ENCODE data around the gene SFXN3. TPM values are rescaled to one million over a fixed set of nuclear protein-coding genes. Genes with fewer than 3 reads are reported as not detected.

The SFXN3 gene
- total and polyA plus RNA-seq, 10 of the 15 experiments (the other 5 are each of a cell fraction or from before 2014, with no cell fraction given): 0.05 to 11.3 (median 1.2) TPM

DNA sequence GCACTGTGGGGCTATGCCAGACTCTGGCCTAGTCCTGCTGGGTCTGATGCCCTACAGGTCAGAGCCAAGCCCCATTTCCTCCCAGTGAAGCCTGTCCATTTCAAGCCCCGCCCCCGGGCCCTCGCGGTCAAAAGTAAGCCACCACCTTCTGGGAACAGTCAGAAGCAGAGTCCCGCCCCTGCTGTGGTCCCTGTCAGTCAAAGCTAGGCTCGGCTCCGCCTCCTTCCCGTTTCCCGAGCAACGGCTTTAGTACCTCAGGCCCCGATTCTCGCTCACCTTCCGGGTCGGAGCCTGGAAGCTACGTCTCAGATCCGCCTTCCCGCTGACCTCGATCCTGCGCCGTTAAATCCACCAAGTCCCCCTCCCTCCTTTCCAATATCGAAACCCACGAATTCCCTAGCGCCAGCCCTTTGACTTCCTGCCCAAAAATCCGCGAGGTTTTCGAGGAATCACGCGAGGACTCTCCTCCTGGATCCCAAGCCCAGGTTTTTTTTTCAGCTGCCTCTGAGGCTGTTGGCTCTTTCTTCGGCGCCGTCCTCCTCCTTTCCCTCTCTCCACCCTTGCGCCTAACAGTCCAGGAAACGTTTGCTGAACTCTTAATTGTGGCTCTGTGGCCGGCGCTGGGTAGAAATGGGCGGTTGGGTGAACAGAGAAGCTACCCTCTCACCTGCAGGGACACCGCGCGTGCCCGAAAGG is 11.8 kb downstream of the SFXN3 start:
- TSS peak; percentile 91 for BruUV-seq (replicated peaks)
- intact Hi-C loops (cut with micrococcal nuclease; ENCODE audit: unreplicated experiment): no loop called here
- WGBS (ENCODE audit: insufficient coverage, insufficient replicate concordance, low lambda C conversion rate, missing lambda C conversion rate): 6% methylated on average over 40 of the region's 40 CpGs
- TF ChIP-seq MXI1 (IDR thresholded peaks at IDR 0.05; ENCODE audit: low read depth, low read length) (peak; percentile 65), RUNX3 (IDR thresholded peaks at IDR 0.05; ENCODE audit: low read length) (peak; percentile 50), SMC3 (IDR thresholded peaks at IDR 0.05; ENCODE audit: borderline replicate concordance, low read length) (no peak), JUNB (IDR thresholded peaks at IDR 0.05) (0 out of 2 replicates have a peak, but pooled peaks have one; percentile 37), MEF2B (IDR thresholded peaks at IDR 0.05; ENCODE audit: partially characterized antibody, poor library complexity, severe bottlenecking) (peak; percentile 30), JUND (IDR thresholded peaks at IDR 0.05; ENCODE audit: low read depth, low read length) (no peak; the same call in 1 of the 2 replicates), NR2C1 (IDR thresholded peaks at IDR 0.05) (peak; percentile 20; the same call in 1 of the 2 replicates), STAT1 (conservative IDR thresholded peaks at IDR 0.05) (0 out of 2 replicates have a peak, but pooled peaks have one; percentile 21), IRF4 (IDR thresholded peaks at IDR 0.05; ENCODE audit: low read depth, low read length) (0 out of 2 replicates have a peak, but pooled peaks have one; percentile 23)
- TF ChIP-seq, protein P1, sequence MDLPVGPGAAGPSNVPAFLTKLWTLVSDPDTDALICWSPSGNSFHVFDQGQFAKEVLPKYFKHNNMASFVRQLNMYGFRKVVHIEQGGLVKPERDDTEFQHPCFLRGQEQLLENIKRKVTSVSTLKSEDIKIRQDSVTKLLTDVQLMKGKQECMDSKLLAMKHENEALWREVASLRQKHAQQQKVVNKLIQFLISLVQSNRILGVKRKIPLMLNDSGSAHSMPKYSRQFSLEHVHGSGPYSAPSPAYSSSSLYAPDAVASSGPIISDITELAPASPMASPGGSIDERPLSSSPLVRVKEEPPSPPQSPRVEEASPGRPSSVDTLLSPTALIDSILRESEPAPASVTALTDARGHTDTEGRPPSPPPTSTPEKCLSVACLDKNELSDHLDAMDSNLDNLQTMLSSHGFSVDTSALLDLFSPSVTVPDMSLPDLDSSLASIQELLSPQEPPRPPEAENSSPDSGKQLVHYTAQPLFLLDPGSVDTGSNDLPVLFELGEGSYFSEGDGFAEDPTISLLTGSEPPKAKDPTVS (IDR thresholded peaks at IDR 0.05; ENCODE audit: low read depth, low read length): no peak
- TF ChIP-seq, protein P2, sequence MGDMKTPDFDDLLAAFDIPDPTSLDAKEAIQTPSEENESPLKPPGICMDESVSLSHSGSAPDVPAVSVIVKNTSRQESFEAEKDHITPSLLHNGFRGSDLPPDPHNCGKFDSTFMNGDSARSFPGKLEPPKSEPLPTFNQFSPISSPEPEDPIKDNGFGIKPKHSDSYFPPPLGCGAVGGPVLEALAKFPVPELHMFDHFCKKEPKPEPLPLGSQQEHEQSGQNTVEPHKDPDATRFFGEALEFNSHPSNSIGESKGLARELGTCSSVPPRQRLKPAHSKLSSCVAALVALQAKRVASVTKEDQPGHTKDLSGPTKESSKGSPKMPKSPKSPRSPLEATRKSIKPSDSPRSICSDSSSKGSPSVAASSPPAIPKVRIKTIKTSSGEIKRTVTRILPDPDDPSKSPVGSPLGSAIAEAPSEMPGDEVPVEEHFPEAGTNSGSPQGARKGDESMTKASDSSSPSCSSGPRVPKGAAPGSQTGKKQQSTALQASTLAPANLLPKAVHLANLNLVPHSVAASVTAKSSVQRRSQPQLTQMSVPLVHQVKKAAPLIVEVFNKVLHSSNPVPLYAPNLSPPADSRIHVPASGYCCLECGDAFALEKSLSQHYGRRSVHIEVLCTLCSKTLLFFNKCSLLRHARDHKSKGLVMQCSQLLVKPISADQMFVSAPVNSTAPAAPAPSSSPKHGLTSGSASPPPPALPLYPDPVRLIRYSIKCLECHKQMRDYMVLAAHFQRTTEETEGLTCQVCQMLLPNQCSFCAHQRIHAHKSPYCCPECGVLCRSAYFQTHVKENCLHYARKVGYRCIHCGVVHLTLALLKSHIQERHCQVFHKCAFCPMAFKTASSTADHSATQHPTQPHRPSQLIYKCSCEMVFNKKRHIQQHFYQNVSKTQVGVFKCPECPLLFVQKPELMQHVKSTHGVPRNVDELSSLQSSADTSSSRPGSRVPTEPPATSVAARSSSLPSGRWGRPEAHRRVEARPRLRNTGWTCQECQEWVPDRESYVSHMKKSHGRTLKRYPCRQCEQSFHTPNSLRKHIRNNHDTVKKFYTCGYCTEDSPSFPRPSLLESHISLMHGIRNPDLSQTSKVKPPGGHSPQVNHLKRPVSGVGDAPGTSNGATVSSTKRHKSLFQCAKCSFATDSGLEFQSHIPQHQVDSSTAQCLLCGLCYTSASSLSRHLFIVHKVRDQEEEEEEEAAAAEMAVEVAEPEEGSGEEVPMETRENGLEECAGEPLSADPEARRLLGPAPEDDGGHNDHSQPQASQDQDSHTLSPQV (IDR thresholded peaks at IDR 0.05): no peak
- TF ChIP-seq, protein P3, sequence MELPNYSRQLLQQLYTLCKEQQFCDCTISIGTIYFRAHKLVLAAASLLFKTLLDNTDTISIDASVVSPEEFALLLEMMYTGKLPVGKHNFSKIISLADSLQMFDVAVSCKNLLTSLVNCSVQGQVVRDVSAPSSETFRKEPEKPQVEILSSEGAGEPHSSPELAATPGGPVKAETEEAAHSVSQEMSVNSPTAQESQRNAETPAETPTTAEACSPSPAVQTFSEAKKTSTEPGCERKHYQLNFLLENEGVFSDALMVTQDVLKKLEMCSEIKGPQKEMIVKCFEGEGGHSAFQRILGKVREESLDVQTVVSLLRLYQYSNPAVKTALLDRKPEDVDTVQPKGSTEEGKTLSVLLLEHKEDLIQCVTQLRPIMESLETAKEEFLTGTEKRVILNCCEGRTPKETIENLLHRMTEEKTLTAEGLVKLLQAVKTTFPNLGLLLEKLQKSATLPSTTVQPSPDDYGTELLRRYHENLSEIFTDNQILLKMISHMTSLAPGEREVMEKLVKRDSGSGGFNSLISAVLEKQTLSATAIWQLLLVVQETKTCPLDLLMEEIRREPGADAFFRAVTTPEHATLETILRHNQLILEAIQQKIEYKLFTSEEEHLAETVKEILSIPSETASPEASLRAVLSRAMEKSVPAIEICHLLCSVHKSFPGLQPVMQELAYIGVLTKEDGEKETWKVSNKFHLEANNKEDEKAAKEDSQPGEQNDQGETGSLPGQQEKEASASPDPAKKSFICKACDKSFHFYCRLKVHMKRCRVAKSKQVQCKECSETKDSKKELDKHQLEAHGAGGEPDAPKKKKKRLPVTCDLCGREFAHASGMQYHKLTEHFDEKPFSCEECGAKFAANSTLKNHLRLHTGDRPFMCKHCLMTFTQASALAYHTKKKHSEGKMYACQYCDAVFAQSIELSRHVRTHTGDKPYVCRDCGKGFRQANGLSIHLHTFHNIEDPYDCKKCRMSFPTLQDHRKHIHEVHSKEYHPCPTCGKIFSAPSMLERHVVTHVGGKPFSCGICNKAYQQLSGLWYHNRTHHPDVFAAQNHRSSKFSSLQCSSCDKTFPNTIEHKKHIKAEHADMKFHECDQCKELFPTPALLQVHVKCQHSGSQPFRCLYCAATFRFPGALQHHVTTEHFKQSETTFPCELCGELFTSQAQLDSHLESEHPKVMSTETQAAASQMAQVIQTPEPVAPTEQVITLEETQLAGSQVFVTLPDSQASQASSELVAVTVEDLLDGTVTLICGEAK (IDR thresholded peaks at IDR 0.05; ENCODE audit: borderline replicate concordance): peak; percentile 39; the same call in 1 of the 2 replicates

More for the DNA sequence above, 11.8 kb downstream of the SFXN3 start:
- ChIA-PET RAD21 (ENCODE audit: unreplicated experiment) (interaction anchor here (0.6 to 5.1 kb wide), 15 partner anchors 8 to 804 kb away, joined by 3 to 70 read pairs (median 4); partner anchors contain the start of genes KAZALD1, PDZD7 and SFXN3), POLR2A (interaction anchor here (0.6 to 3.3 kb wide), 12 partner anchors 9 to 44 kb away, joined by 3 to 42 read pairs (median 4); partner anchors contain the start of genes KAZALD1, PDZD7 and SFXN3), CTCF (interaction anchor here (0.7 to 24.4 kb wide), 21 partner anchors 9 to 401 kb away, joined by 3 to 885 read pairs (median 5); partner anchors contain the start of genes KAZALD1, LZTS2, MRPL43 and PDZD7), SMC1A (ENCODE audit: uncharacterized antibody, unreplicated experiment) (interaction anchor here (0.6 to 4.2 kb wide), 20 partner anchors 8 to 236 kb away, joined by 3 to 45 read pairs (median 6); partner anchors contain the start of genes KAZALD1, PDZD7 and SFXN3)
- no peaks in the 10 kb centered on the region for H3K79me2 ChIP-seq (ENCODE audit: control insufficient read depth, insufficient read depth, low read length)
- peak; percentile 97 for FAIRE-seq
- peak overlapping the region; percentile 77 for H3K9ac ChIP-seq (ENCODE audit: control insufficient read depth, insufficient read depth, low read length)
- H3K4me1 ChIP-seq (ENCODE audit: control insufficient read depth, insufficient read depth, low read length): peaks cover 5% of the 10 kb centered on the region; the same call in 1 of the 2 replicates
- no peaks in the 10 kb centered on the region; a peak in 1 of 4 replicates for H3K27me3 ChIP-seq (replicated peaks in 1 of 2; ENCODE audit: control insufficient read depth in 2 of 2, insufficient read depth in 2 of 2, low read length in 1 of 2)
- peak overlapping the region; percentile 86 for H3K4me2 ChIP-seq (ENCODE audit: control insufficient read depth, insufficient read depth)
- H4K20me1 ChIP-seq (ENCODE audit: control insufficient read depth, insufficient read depth): no peaks in the 10 kb centered on the region
- DNase-seq (ENCODE audit: low read depth, low spot score): peak; percentile 83
- in situ Hi-C loops (cut with MboI): no loop called here
- H3K27ac ChIP-seq (ENCODE audit: control insufficient read depth, insufficient read depth): peak overlapping the region; percentile 7; the same call in 1 of the 2 replicates
- H2AFZ ChIP-seq (ENCODE audit: control insufficient read depth, low read depth, low read length): peak overlapping the region; percentile 94
- peak; percentile 96 for ATAC-seq
- peak overlapping the region; percentile 63 for H3K4me3 ChIP-seq
- no peaks in the 10 kb centered on the region for H3K36me3 ChIP-seq (ENCODE audit: control insufficient read depth in 2 of 2, insufficient read depth in 2 of 2, low read length in 1 of 2)
- H3K9me3 ChIP-seq (replicated peaks; ENCODE audit: control insufficient read depth, insufficient read depth, low read length): no peaks in the 10 kb centered on the region
